ENCODE results near the gene KRT85.

KRT85 gene

GRCh38 chr12:52394836-52395405 is 27.6 kb upstream of the KRT85 start:
- DNase-seq (ENCODE audit: low spot score) = no peak

- DNase-seq (ENCODE audit: low spot score) = no peak
Measured at GRCh38 chr12:52392465-52393007, 25.3 kb upstream of the KRT85 start.

- DNase-seq (ENCODE audit: low spot score) = no peak
Measured at GRCh38 chr12:52391618-52392002, 24.3 kb upstream of the KRT85 start.

- DNase-seq (ENCODE audit: low spot score) = no peak
Measured at GRCh38 chr12:52390739-52391617, 23.7 kb upstream of the KRT85 start.

- no peak for DNase-seq (ENCODE audit: low spot score)
Measured at GRCh38 chr12:52389313-52390207, 22.3 kb upstream of the KRT85 start.

GRCh38 chr12:52387859-52388258 is 20.6 kb upstream of the KRT85 start:
- DNase-seq (ENCODE audit: low spot score) = no peak

- DNase-seq (ENCODE audit: low spot score) = no peak
Measured at GRCh38 chr12:52385226-52385702, 18.0 kb upstream of the KRT85 start, which contains the start of gene KRT84. TSS of gene KRT84 (minus strand) at chr12:52385652. CDS start at chr12:52385585, 67 bp downstream.

- no peak for DNase-seq (ENCODE audit: low spot score)
Measured at GRCh38 chr12:52383331-52383730, 16.1 kb upstream of the KRT85 start.

- DNase-seq (ENCODE audit: low spot score) = no peak
Measured at GRCh38 chr12:52382854-52383253, 15.6 kb upstream of the KRT85 start.

GRCh38 chr12:52381206-52381605 is 13.9 kb upstream of the KRT85 start:
- no peak for DNase-seq (ENCODE audit: low spot score)

GRCh38 chr12:52380271-52380694 is 13.0 kb upstream of the KRT85 start:
- DNase-seq (ENCODE audit: low spot score) = no peak

GRCh38 chr12:52379536-52379935 is 12.3 kb upstream of the KRT85 start:
- no peak for DNase-seq (ENCODE audit: low spot score)

GRCh38 chr12:52378091-52378490 is 10.8 kb upstream of the KRT85 start:
- no peak for DNase-seq (ENCODE audit: low spot score)

GRCh38 chr12:52377266-52377665 is 10.0 kb upstream of the KRT85 start:
- no peak for DNase-seq (ENCODE audit: low spot score)

GRCh38 chr12:52372216-52373154 is 5.2 kb upstream of the KRT85 start:
- peak; percentile 36 for DNase-seq (ENCODE audit: low spot score)

- DNase-seq (ENCODE audit: low spot score) = no peak
Measured at GRCh38 chr12:52371716-52372115, 4.4 kb upstream of the KRT85 start.

- DNase-seq (ENCODE audit: low spot score) = no peak
Measured at GRCh38 chr12:52370926-52371608, 3.8 kb upstream of the KRT85 start.

GRCh38 chr12:52369809-52370208 is 2.5 kb upstream of the KRT85 start:
- no peak for DNase-seq (ENCODE audit: low spot score)

- DNase-seq (ENCODE audit: low spot score) = no peak
Measured at GRCh38 chr12:52369211-52369610, 1.9 kb upstream of the KRT85 start.

- no peak for DNase-seq (ENCODE audit: low spot score)
Measured at GRCh38 chr12:52368508-52368907, 1.2 kb upstream of the KRT85 start.
